Osteocyte (in vitro differentiated cells): Measurements from ENCODE around the gene ABCG1. TPM values are rescaled to one million over a fixed set of nuclear protein-coding genes. Genes with fewer than 3 reads are reported as not detected.

Source experiments
- DNase-seq: peaks from one replicate; pipeline ENCODE4 v3.0.0; 2021; ENCODE audit warnings: mixed read lengths; ENCODE audit not compliant: unreplicated experiment; ENCODE audit errors: extremely low spot score
- H3K27ac Mint-ChIP-seq: one replicate; pipeline ENCODE4 v1.8.0; 2021; ENCODE audit warnings: mild to moderate bottlenecking, mixed read lengths; ENCODE audit not compliant: unreplicated experiment
- H3K27me3 Mint-ChIP-seq: one replicate; pipeline ENCODE4 v1.8.0; 2021; ENCODE audit warnings: mixed read lengths; ENCODE audit not compliant: unreplicated experiment
- H3K36me3 Mint-ChIP-seq: one replicate; pipeline ENCODE4 v1.8.0; 2021; ENCODE audit warnings: mixed read lengths; ENCODE audit not compliant: unreplicated experiment
- H3K4me1 Mint-ChIP-seq: one replicate; pipeline ENCODE4 v1.8.0; 2021; ENCODE audit warnings: mixed read lengths; ENCODE audit not compliant: unreplicated experiment
- H3K4me3 Mint-ChIP-seq: one replicate; pipeline ENCODE4 v1.8.0; 2021; ENCODE audit warnings: mild to moderate bottlenecking, moderate library complexity, mixed read lengths; ENCODE audit not compliant: unreplicated experiment
- H3K9me3 Mint-ChIP-seq: one replicate; pipeline ENCODE4 v1.8.0; 2021; ENCODE audit warnings: mixed read lengths; ENCODE audit not compliant: unreplicated experiment
- CTCF ChIP-seq: fragments of 200-600 bp; sonication (generic); IDR thresholded peaks from 2 replicates; pipeline ENCODE4 v1.5.0; 2021; ENCODE audit warnings: antibody characterized with exemption, mild to moderate bottlenecking, moderate library complexity
- total RNA-seq: library from RNA; stranded (reverse); gene quantifications from 2 replicates; pipeline ENCODE4 v1.2.1, GENCODE V29; 2021

ABCG1 gene
- total RNA-seq, 1 donor from 2014 or later = 16.5 TPM

- Mint-ChIP-seq H3K9me3 (no peaks in the 10 kb centered on the region), H3K36me3 (no peaks in the 10 kb centered on the region), H3K27ac (no peak overlapping the region), H3K4me3 (no peak overlapping the region), H3K4me1 (no peaks in the 10 kb centered on the region), H3K27me3 (peaks cover 39% of the 10 kb centered on the region)
- TF ChIP-seq CTCF = no peak
- DNase-seq = peak; percentile 69
Observed at GRCh38 chr21:42182713-42183371, 36.1 kb upstream of the ABCG1 start.

- Mint-ChIP-seq H3K4me1 (no peaks in the 10 kb centered on the region), H3K4me3 (no peak overlapping the region), H3K36me3 (no peaks in the 10 kb centered on the region), H3K27me3 (peaks cover 36% of the 10 kb centered on the region), H3K27ac (no peak overlapping the region), H3K9me3 (no peaks in the 10 kb centered on the region)
- no peak for TF ChIP-seq CTCF
- no peak for DNase-seq
Observed at GRCh38 chr21:42183374-42184266, 35.3 kb upstream of the ABCG1 start.

GRCh38 chr21:42186591-42186990 lies 32.3 kb upstream of the ABCG1 start:
- no peaks in the 10 kb centered on the region for H3K36me3 Mint-ChIP-seq
- no peak overlapping the region for H3K27ac Mint-ChIP-seq
- H3K4me1 Mint-ChIP-seq = no peaks in the 10 kb centered on the region
- no peak overlapping the region for H3K4me3 Mint-ChIP-seq
- DNase-seq = no peak
- TF ChIP-seq CTCF = no peak
- peaks cover 24% of the 10 kb centered on the region for H3K27me3 Mint-ChIP-seq
- no peaks in the 10 kb centered on the region for H3K9me3 Mint-ChIP-seq

- Mint-ChIP-seq H3K27ac (no peak overlapping the region), H3K36me3 (no peaks in the 10 kb centered on the region), H3K4me3 (no peak overlapping the region), H3K4me1 (no peaks in the 10 kb centered on the region), H3K9me3 (no peaks in the 10 kb centered on the region), H3K27me3 (peaks cover 35% of the 10 kb centered on the region)
- DNase-seq = no peak
- no peak for TF ChIP-seq CTCF
Observed at GRCh38 chr21:42187976-42188653, 30.8 kb upstream of the ABCG1 start.

GRCh38 chr21:42188663-42189062 lies 30.3 kb upstream of the ABCG1 start:
- no peak overlapping the region for H3K27ac Mint-ChIP-seq
- TF ChIP-seq CTCF = no peak
- no peak overlapping the region for H3K4me3 Mint-ChIP-seq
- H3K27me3 Mint-ChIP-seq = peaks cover 39% of the 10 kb centered on the region
- no peaks in the 10 kb centered on the region for H3K9me3 Mint-ChIP-seq
- no peaks in the 10 kb centered on the region for H3K4me1 Mint-ChIP-seq
- no peaks in the 10 kb centered on the region for H3K36me3 Mint-ChIP-seq
- DNase-seq = no peak
